ENCODE results near the gene SHC4. TPM values are rescaled to one million over a fixed set of nuclear protein-coding genes. Genes with fewer than 3 reads are reported as not detected.

Gene SHC4
- total and polyA plus RNA-seq, 2 of the 8 experiments (the other 6 are each of a cell fraction or from before 2014, with no cell fraction given): 0.15 to 0.30 TPM

DNA sequence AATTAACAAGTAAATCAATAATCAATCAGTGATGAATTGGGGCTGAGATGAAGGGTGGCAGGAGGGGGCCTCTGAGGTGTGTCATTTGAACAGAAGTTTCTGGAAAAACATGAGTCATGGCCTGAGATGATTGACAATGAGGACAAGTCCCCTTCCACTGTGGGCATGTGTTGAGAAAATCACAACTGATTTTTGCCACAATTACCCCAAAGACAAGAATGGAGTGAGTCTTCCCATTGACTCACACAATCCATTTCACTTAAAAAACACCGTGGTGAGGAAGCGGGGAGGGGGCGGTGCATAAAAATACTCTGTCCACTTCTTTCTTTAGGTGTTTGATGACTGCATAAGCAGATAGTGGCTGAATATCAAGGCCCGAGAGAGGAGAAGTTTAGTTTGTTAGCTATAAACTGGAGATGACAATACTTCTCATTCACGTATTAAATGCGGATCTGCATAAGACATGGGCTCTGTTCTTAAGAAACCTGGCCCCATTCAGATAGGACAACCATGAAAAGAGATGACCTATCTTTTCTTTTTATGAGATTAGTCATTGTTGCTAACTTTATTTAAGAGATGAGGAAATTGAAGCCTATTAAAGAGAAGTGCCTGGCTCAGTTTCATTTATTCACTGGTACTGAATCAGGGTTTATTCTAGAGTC lies 34.7 kb downstream of the SHC4 start (continued):
- no peak for TF ChIP-seq TCF12 (IDR thresholded peaks at IDR 0.05; ENCODE audit: low read depth, low read length)
- TF ChIP-seq RNF2 (IDR thresholded peaks at IDR 0.05; ENCODE audit: borderline replicate concordance, low read depth, low read length, missing control alignments, poor library complexity, severe bottlenecking): no peak
- TF ChIP-seq ATF2 (IDR thresholded peaks at IDR 0.05; ENCODE audit: low read length): no peak
- no peak for TF ChIP-seq RFX5 (IDR thresholded peaks at IDR 0.05; ENCODE audit: borderline replicate concordance, low read depth, low read length)
